ENCODE measurements around the gene RAP1A.
A peak's percentile ranks its signal among the peaks of the same experiment; 100 is the strongest.

Gene RAP1A

DNA sequence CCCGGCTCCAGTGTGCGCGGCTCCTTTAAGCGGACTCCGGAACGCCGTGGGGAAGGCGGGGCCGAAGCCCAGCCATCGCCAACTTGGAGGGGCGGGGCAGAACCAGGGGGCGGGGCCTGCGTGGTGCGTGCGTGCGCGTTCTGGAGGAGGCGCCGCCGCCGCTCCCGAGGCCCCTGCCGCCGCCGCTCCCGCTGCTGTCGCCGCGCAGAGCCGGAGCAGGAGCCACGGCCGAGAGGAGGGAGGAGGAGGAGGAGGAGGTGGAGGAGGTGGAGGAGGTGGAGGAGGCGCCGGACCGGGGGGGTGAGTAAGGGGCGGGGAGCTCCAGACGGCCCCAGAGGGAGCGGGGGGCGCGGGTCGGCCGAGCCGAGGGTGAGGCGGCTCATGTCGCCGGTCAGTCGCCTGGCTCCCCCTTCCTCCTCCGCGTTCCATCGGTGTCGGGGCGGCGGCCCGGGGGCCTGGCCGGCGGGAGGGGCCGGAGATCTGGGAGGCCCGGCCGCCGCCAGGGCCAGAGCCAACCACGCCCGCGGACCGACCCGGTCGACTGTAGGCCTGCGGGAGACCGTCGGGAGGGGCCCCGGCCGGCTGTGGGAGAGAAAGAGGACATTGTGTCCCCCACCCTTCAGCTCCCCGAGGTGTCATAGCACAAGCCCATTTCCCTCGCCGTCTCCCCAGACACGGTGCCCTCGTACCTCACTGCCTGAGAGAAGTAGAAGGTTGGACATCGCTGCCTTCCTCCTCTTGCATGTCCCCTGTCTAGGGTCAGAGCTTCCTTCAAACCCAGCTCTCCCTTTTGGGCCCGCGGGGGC lies at the start of gene RAP1A:
Gene RAP1A, plus strand, starts transcription at position 155 of the 806 bp plus-strand sequence. CDS start 71,572 bp downstream, outside the sequence.
- peak; percentile 91 to 98 (median 91) for DNase-seq (ENCODE audit: low read depth in 3 of 3)

DNA sequence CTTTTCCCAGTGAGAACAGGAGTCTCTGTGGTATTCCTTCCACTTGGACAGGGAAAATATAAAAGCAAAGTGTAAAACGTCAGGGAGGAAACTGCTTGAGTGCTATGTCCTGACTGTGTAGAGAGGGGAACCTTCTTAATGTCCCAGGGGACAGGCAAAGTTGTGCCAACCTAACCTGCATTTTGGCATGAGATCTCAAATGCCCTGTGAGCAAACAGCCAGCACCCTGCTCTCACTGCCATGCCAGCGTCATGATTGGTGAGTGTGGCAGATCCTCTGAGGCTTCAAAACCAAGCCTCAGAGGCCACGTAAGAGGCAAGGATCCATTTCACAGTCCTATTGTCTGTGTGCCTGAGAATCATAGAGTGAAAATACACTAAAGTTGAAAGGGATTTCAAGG lies 49.7 kb upstream of the RAP1A start:
- DNase-seq (ENCODE audit: low read depth in 3 of 3) = no peak

DNA sequence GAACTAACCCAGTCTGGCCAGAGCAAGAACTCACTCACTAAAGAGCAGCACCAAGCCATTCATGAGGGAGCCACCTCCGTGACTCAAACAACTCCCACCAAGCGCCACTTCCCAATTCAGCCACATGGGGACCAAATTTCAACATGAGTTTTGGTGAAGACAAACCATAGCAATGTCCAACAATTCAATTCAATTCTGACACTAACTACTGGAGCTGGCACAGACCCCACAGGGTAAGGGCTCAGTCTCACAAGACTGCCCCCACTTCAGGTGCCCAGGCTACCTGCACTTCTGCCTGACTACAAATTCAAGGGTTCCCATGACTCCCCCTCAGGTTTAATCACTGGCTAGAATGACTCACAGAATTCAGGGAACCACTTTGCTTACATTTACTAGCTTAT lies 48.8 kb upstream of the RAP1A start:
- peak; percentile 4 to 25 (median 21) for DNase-seq (ENCODE audit: low read depth in 3 of 3)

DNA sequence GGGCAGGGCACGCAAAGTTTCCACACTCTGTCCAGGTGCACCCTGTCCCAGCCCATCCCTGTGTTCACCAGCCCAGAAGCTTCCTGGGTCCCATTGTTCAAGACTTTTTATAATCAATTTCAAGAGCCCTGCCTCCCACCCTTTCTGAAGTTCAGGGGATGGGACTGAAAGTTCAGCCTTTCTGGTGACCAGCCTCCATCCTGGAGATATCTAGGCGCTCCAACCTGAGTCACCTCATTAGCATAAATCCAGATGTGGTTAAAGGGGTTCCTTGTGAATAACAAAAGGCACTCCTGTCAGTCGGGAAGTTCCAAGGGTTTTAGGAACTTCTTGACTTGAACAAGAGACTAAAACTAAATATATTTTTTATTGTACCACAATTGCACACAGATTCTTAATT lies 48.4 kb upstream of the RAP1A start:
- no peak for DNase-seq (ENCODE audit: low read depth in 3 of 3)

DNA sequence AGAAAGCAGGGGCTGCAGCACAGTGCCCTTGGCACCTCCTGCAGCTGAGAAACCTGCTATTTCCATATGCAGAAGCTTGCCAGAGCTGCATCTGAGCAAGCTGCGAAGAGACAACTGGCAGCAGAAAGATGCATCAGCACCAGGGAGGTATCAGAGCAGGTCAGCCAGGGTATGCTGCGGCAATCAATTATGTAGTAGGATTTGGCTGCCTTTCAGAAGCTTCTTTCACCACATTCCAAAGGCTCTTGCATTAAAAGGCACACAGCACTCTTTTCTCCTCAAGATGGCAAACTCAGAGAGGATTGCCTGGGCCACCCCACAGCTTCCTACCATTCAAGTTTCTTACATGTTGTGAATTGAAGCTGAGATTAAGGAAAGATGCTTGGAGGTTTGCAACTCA lies 47.6 kb upstream of the RAP1A start:
- no peak for DNase-seq (ENCODE audit: low read depth in 3 of 3)

DNA sequence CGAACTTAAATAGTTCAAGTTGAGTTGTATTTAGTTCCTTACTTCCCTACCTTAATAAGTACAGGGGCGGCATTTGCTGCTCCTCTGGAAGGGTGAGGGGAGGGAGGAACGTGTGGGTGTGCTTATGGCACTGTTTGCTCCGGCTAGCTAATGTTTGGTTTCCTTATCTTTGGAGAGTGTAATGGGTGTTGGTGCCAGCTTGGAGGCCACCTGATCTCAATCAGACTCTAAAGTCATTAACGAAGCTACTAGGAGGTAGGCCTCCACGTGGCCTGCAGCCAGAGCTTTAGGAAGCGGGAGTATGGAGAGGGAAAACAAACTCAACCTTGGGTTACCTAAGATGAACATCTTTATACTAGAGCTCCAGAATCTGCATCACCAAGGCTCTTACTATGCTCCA lies 43.0 kb upstream of the RAP1A start:
- no peak for DNase-seq (ENCODE audit: low read depth in 3 of 3)

DNA sequence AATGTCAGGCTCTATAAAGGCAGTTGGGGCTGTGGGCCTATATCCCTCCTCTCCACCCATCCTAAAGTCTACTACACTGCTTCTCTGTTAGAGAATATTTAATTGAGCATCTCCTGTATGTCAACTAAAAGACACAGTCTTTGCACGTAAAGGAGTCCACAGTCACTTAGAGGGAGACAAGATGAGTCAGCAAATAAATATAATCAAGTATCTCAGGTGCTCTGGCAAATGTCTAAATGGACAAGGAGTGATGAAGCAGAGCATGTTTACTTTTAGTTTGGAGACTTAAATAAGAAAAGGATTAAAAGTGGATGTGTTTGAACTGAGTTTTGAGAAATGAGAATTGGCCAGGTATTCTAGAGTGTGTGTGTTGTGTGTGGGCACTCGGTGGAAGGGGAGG lies 41.8 kb upstream of the RAP1A start:
- no peak for DNase-seq (ENCODE audit: low read depth in 3 of 3)

DNA sequence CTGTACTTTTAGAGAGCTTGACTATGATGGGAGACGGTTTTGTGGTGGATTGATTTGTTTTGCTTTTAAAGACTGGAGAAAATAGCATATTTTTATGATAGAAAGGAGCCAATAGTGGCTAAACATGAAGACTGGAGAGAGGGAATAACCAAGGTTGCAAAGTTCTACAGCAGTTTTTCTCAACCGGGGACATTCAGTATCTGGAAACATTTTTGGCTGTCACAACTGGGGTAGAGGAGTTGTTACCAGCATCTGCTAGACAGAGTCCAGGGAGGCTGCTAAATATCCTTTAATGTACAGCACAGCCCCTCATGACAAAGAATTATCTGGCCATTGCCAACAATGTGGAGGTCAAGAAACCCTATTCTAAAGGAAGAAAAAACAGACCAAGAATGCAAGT lies 38.4 kb upstream of the RAP1A start:
- no peak for DNase-seq (ENCODE audit: low read depth in 3 of 3)

DNA sequence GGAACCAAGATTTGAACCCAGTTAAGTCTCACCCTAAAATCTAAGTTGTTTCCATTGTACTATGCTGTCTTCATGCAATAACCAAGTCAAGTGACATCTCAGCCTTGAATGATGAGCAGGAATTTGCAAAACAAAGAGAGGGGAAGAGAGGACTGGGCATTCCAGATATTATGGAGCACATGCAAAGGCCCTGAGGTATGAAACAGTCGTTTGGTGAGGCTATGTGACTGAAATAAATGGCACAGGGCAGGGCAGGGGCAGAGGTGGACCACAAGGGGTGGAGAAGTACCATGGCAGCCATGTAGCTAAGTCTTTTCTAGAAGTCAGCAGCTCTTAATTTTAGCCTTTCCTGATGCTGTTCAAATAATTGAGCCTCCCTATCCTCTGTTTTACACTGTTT lies 37.6 kb upstream of the RAP1A start:
- DNase-seq (ENCODE audit: low read depth in 3 of 3) = no peak

DNA sequence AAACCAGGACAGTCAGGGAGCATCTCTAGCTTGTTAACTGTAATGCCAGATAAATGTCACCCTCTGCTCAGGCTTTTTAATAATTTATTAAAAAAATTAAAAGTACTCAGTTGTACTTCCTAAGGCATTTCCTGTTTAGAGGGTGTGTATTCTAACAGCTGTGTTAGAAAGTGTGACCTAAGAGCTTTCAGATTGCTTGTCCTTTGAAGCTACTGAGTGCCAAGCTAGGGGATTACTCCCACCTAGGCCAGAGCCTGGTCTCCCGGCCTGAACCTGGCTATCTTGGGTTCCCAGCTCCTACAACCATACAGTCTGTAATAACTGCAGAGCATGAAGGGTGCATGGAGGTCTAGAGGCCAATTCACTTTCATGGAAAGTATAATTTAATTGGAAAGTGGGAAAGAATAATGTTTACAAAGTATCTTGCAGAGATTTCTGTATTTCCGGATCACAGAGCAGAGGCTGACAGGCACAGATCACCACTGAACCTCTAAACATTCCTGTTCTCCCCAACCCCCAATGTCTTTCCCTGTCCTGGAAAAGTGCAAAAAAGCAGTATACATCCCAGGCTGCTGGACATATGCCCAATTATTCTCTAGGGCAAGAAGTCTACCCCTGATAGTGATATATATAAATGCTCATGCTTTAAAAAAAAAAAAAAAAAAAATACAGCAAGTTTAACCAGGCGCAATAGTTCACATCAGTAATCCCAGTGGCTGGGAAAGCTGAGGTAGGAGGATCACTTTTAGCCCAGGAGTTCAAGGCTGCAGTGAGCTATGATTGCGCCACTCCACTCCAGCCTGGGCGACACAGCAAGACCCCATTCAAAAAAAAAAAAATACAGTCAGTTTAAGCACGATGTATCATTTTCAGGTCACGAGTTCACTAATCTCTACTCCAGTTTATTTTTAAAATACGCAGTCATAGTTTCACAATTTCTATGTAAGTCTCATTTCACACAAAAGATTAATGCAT lies 36.7 kb upstream of the RAP1A start:
- no peak for DNase-seq (ENCODE audit: low read depth in 3 of 3)

DNA sequence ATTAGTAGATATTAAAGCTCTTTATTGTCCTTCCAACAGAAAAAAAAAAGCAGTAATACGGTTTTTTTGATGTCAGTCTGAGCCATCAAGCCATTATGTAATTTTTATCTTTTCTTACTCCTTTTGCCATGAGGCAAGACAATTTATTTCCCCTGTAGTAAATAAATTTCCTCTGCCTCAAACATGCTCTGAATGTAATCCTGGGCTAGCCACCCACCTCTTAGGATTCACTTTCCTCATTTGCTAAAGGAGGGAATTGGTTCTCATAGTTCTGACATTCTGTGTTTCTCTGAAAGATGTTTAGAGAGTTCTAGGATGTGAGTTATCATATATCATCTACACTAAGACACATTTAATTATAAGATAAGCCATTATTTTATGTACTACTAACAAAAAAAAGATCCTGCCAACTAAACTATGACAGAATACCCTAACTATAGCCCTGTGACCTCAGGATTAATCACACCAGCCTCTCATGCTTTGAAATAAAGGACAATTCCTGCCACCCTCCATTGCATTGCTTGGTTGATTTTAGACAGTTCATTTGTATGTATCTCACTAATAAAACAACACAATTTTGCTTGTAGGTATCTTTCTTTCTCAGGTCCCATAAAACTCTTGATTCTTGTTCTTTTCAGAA lies 34.0 kb upstream of the RAP1A start:
- no peak for DNase-seq (ENCODE audit: low read depth in 3 of 3)

DNA sequence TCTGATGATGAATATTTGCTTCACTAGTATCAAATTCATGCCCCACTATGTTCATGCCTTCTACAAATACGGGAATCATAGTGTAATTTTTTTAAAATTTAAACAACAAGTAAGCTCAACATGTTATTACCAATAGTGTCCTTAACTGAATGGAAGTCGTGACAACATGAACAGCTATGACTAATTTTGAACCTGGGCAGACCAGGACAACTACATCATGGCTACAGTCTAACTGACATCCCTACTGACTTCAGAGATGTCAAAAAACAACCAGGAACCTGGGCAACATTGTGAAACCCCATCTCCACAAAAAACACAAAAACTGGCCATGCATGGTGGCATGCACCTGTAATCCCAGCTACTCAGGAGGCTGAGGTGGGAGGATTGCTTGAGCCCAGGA lies 33.5 kb upstream of the RAP1A start:
- no peak for DNase-seq (ENCODE audit: low read depth in 3 of 3)

DNA sequence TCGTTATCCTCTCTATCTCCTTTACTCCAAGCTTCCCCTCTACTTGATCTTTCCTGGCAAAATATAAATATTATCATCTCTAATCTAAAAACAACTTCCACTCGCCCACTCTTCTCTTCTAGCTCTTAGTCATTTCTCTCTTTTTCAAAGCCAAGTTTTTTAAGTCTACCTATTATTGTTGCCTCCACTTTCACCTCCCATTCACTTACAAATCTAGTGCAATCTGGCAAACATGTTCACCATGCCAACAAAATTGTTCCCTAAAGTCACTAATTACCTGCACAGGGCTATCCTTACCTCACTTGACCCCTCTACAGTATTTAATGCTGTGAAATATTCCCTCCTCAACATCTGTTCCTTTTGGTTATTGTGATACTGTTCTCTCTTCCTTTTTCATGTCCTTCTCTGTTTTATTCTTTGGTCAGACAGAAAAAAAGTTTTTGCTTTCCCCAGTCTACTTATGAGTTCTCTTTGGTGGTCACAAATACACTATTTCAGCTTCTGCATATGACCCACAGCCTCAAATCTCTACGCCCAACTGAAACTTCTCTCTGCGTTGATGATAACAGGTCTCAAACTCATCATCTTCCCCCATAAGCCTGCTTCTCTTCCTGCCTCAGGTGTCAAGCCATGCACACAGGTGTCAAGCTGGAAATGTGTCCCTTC lies 31.9 kb upstream of the RAP1A start:
- DNase-seq (ENCODE audit: low read depth in 3 of 3) = no peak

DNA sequence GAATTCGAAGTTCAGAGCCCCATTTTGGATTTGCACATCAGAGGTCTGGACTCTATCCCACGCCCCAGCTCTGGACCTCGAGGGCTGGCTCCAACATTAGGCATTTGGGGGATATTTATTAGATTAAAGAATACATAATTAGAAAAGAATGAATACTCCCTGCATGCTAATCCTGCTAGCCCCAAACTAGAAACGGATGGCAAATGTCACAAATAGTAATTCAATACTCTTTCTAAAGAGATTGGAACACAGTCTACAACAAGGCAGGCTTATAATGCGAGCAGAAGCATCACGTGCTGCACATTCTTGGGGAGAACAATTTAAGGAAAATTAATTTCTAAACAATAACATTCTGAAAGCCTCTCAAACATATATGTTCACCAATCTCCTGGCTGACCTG lies 27.7 kb upstream of the RAP1A start:
- no peak for DNase-seq (ENCODE audit: low read depth in 3 of 3)

DNA sequence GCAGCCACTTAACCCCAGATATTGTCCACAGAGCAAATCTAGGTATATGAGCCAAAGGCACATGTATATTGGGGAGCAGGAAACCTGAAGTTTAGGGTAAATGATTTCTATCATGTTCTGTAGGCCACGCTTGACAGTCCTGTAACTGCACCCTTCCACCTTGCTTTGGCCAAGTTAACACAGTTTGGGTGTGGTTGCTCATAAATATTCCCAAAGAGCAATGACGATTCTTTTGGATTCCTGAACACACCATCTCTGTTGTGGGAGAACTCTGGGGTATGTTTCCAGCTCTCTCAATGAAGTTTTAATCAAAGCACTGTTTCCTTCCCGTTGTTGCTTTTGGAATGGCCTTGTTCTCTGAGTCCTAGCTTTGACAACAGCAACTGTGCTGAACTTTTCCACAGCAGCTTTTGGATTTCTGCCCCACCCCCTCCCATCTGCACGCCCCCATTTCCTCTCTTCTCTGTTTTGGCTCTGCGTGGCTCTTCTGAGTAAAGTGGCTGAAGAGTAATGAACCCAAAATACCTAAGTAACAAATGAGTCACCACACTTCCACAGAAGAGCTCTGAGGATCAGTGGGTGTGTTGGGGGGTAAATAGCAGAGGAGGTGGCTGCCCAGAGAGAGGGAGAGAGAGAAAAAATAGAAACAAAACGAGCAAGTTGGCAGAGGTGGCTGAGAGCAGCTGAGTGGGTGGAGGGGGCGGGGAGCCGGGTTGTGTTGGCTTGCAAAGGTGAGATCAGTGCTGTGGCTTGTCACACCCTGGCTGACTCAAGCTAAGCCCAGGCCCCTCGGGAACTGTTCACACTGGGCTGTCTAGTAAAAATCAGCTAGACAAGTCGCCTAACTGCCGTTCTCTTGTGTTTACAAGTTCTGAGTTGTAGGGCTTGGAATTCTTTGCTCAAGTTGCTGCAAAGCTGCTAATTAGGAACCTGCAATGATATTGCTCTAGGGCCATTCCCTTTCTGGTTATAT lies 26.9 kb upstream of the RAP1A start:
- peak; percentile 90 to 97 (median 96) for DNase-seq (ENCODE audit: low read depth in 3 of 3)

DNA sequence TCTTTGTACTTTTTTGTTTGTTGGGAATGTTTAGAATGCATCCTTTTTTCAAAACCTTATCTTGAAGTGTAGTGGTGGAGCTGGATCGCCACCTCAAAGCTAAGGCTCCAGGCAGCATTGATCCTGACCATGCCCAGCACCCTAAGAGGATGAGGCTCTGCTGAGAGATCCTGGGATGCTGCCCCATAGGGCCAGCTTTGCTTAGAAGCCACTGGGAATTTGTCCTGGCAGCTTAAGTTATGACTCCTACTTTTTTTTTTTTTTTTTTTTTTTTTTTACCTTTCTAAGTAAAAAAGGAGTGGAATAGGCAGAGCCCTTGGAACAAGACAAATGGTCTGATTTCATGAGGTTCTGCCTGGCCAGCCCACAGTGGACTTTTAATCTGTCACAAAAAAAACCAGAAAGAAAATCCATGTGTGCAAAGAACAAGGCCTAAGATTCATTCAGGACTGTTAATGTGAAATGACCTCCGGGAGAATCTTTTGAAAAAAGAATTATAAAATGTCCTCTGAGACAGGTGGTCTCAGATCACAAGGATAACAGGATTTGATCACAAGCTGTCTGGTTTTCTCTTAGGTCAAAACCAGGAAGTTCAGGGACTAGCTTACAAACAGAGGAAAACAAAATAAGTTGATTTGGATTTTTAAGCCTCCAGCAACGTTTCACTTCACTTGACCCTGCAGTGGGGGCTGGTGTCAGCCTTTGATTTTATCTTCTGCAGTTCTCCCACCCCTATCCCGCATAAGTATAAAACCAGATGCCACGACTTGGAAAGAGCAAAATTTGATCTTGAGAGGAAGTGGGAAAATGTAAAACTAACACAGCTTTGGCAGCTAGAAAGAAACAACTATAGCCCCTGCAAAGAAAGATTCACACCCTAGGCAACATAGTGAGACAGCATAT lies 25.9 kb upstream of the RAP1A start:
- no peak for DNase-seq (ENCODE audit: low read depth in 3 of 3)

DNA sequence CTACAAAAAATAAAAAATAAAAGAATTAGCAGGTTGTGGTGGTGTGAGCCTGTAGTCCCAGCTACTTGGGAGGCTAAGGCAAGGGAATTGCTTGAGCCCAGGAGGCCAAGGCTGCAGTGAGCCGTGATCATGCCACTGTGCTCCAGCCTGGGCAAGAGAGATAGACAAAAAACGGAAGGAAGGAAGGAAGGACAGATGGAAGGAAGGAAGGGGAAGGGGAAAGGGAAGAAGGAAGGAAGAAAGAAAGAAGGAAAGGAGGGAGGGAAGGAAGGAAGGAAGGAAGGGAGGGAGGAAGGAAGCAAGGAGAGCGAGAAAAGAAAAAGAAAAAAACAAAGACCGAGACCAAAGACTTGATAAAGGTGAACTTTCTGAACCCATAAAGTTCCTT lies 25.3 kb upstream of the RAP1A start:
- DNase-seq (ENCODE audit: low read depth in 3 of 3) = no peak

DNA sequence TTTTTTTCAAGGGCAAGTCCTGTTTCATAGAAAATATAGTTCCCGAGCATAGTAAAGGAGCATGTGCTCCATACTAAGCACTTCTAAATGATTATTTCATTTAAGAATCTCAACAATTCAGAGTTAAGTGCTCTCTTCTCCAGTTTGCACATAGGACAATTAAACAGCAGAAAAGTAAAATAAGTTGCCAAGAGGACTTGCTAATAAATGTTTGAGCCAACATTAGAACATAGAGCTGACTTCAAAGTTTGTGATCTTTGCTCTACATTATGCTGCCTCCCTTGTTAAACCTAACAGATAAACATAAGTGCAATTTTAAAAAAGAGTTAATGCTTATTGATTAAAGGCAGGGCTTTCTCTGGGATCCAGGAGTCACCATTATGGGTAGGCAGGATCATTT lies 23.8 kb upstream of the RAP1A start:
- DNase-seq (ENCODE audit: low read depth in 3 of 3) = no peak

DNA sequence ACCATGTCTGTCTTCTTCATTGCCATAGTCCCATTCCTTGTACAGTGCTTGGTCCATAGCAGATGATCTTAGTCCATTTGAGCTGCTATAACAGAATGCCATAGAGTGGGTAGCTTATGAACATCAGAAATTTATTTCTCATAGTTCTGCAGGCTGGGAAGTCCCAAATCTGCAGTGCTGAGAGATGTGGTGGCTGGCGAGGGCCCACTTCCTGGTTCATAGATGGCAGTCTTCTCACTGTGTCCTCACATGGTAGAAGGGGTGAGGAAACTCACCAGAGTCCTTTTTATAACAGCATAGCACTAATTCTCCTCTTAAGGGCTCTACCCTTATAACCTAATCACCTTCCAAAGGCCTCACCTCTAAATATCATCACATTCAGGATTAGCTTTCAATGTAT lies 23.1 kb upstream of the RAP1A start:
- no peak for DNase-seq (ENCODE audit: low read depth in 3 of 3)

DNA sequence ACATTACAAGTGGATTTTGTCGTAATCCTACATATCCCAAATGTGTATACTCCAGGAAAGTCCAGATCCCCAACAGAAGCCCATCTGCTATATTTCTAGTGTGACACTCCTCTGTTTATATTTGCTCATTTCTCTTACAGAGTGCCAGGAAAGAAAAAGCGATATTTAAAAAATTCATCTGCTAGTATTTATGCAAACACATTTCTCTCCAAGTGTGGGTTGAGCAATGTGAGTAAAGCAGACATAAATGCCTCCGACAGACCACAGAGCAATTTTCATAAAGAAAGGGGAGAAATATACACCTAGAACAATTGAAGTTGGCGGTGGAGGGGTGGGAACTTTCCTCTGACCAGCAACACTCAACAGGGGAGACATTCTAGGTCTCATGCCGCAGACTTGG lies 22.2 kb upstream of the RAP1A start:
- no peak for DNase-seq (ENCODE audit: low read depth in 3 of 3)

Data from stimulated activated CD4-positive, alpha-beta T cell treated with anti-CD3 and anti-CD28 coated beads, TNF-alpha, amount 100 ng/mL, for 48 hours (primary cell).